Measurements from ENCODE around the gene MED13L. TPM values are rescaled to one million over a fixed set of nuclear protein-coding genes. Genes with fewer than 3 reads are reported as not detected.

MED13L gene
- total RNA-seq, 4 donors from 2014 or later: 153 to 251 (median 194) TPM

DNA sequence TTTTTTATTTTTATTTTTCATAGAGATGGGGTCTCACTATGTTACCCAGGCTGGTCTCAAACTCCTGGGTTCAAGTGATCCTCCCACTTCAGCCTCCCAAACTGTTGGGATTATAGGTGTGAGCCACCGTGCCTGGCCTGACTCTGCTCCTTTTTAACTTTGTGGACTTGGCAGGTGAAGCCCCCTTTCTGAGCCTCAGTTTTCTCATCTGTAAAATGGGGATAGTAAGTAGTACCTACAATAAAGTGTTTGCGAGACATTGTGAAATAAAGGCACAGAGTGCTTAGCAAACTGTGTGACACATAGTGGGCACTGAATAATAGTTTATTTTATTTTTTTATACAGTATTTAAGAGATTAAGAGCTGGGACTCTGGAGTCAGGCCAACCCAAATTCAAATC is 21.1 kb upstream of the MED13L start:
- TF ChIP-seq CTCF (IDR thresholded peaks at IDR 0.05): no peak
- no peak for DNase-seq (ENCODE audit: low spot score)
- no peak for ATAC-seq (ENCODE audit: low FRiP score)

DNA sequence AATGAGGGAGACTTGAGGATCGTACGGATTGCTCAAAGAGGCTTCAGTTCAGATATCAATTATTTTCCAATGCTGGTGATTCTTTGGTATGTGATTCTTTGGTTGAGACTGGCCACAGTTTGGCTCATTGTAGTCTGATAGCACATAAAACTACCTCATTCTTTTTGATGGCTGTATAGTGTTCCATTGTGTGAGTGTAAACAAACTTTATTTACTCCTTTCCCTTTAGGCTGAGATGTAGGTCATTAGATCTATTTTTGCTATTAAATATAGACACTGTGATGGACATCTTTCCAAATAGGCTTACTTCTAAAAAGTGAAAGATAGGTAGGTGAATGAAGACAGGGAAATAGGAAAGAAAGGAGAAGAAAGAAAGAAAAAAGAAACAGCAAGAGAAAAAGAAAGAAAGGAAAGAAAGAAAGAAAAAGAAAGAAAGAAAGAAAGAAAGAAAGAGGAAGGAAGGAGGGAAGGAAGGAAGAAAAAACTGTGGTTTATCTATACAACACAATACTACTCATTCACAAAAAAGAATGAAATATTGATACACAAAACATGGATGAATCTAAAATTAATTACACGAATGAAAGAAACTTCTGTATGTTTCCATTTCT is 19.8 kb upstream of the MED13L start:
- ATAC-seq (ENCODE audit: low FRiP score) (no peak), DNase-seq (ENCODE audit: low spot score) (no peak)
- no peak for TF ChIP-seq CTCF (IDR thresholded peaks at IDR 0.05)

DNA sequence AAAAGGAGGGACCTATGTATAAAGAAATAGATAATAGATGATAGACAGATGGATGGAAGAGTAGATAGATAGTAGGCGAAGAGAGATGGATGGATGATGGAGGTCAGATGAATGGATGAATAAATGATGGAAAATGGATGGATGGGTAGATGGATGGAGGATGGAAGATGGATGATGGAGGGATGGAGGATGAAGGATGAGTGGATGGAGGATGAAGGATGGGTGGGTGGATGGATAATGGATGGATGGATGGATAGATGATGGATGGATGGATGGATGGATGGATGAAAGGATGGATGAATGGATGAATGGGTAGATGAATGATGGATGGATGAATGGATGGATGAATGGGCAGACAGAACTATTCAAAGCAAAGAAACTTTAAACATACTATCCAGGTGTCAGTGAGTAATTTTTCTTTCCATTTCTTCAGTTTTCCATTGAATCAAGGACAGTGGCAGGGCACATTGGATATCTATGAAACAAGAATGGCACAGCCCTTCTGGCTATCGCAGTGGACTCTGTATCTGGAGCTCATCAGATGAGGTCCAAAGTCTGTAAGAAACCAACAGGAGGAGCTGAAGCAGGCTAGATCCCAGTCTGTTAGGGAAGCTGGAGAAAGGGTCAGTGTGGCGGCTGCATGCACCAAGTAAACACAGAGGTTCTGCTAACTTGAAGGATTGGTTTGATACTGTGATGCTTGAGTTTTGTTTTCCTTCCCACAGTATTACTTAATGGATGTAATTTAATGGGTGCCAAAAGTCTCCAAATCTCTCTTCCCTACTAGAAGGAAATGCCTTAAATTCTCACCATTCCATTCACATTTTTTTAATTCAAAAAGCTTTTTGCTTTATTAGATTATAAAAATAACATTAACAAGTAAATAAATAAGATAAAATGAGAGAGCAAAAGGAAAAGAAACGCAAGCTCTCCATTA is 18.1 kb upstream of the MED13L start:
- no peak for TF ChIP-seq CTCF (IDR thresholded peaks at IDR 0.05)
- DNase-seq (ENCODE audit: low spot score) (no peak), ATAC-seq (ENCODE audit: low FRiP score) (no peak)

DNA sequence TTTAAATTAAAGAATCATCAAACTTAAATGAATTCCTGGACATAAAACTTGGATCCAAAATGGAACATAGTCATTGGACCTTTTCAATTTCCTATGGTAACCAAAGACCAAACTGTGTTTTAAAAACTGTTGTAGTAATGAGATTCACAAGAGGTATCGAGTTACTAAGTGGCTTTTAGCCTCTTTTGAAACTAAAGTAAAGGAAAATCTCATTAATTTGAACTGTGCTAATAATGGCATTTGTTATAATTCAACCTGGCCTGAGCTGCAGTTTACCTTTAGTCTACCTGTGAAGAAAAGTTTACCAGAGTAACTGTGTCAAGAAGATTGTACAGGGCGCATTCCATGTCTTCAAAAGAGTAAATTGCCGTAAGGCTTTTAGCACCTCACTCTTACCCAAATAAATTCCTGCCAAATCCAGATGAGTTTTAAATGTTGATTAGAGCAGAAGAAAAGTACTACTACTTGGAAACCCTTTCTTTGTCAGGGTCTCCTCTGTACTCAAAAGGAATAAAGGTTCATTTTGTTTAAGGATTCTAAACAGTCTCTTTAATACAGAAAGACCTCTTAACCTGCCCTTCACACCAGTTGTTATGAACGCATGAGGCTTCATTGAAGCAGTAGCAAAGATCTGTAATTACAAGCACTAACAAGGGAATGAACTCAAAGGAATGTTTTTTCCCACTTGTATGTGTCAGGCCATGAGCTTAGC is 17.1 kb upstream of the MED13L start:
- DNase-seq (ENCODE audit: low spot score): no peak
- ATAC-seq (ENCODE audit: low FRiP score): no peak
- no peak for TF ChIP-seq CTCF (IDR thresholded peaks at IDR 0.05)

DNA sequence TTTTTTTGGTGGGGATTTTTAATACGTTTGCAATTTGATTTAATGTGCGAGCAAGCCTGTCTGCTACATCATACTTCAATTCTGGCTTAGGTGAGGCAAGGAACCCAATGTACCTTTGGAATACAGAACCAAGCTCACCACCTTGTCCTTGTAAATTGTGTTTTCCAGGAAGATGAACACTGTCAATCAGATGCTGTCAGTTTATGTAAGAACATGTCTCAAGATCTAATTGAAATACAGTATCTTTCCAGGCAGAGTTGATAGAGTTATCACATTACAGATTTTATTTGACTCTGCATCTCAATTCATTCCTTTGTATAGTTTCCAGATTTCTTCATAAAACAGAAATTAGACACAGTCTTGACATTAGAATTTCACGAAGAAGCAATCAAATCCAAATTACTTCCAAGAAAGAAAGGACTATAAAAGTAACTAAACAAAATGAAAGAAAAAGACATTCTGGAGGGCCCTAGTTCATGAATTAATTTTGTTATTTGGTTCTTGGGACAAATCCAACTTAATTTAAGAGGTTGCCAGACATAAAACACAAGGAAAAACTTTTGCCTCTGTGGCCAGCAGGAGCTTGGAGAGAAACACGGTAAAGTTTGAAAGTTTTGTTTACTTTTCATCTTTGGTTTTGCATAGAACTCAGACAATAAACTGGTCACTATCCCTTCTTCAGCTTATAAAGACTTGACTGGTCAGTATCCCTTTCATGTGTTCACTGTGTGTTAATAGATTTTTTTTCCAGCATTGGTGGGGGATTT is 16.4 kb upstream of the MED13L start:
- no peak for DNase-seq (ENCODE audit: low spot score)
- no peak for TF ChIP-seq CTCF (IDR thresholded peaks at IDR 0.05)
- no peak for ATAC-seq (ENCODE audit: low FRiP score)

DNA sequence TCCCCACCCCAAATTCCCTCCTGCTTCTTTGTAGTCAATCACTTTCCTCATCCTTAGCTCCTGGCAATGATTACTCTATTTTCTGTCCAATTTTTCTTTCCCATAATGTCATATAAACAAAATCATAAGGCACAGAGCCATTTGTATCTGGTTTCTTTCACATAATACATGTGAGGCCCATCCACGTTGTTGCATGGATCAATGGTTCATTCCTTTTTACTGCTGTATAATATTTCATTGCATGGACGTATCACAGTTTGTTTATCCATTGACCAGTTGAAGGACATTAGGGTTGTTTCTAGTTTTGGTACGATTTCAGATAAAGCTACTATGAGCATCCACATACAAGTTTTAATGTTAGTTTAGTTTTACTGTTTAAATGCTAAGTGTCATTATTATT is 13.7 kb upstream of the MED13L start:
- no peak for DNase-seq (ENCODE audit: low spot score)
- ATAC-seq (ENCODE audit: low FRiP score): no peak
- TF ChIP-seq CTCF (IDR thresholded peaks at IDR 0.05): no peak

Measured in omental fat pad (tissue), 4 donors.